HG03045 (cell line): ENCODE data around the gene FAM171A1.

ENCODE experiments used
- ATAC-seq: cut with Tn5 transposase; IDR thresholded peaks from one replicate; pipeline ENCODE4 v1.9.1; 2021; ENCODE audit warnings: mild to moderate bottlenecking, moderate library complexity; ENCODE audit not compliant: unreplicated experiment

FAM171A1 gene

GRCh38 chr10:15374156-15374555 is 3.1 kb upstream of the FAM171A1 start:
- ATAC-seq: no peak

- ATAC-seq: no peak
Measured at GRCh38 chr10:15373199-15373598, 2.1 kb upstream of the FAM171A1 start.

GRCh38 chr10:15370212-15370855 is 755 bp downstream of the FAM171A1 start:
- ATAC-seq: peak; percentile 40

- no peak for ATAC-seq
Measured at GRCh38 chr10:15369256-15370211, 1.6 kb downstream of the FAM171A1 start.

- no peak for ATAC-seq
Measured at GRCh38 chr10:15368101-15368855, 2.8 kb downstream of the FAM171A1 start.

GRCh38 chr10:15367296-15368085 is 3.6 kb downstream of the FAM171A1 start:
- no peak for ATAC-seq

GRCh38 chr10:15365692-15366091 is 5.4 kb downstream of the FAM171A1 start:
- no peak for ATAC-seq

GRCh38 chr10:15364001-15364400 is 7.1 kb downstream of the FAM171A1 start:
- ATAC-seq: no peak

- no peak for ATAC-seq
Measured at GRCh38 chr10:15363031-15363430, 8.1 kb downstream of the FAM171A1 start.

- no peak for ATAC-seq
Measured at GRCh38 chr10:15361131-15361530, 10.0 kb downstream of the FAM171A1 start.

- no peak for ATAC-seq
Measured at GRCh38 chr10:15360566-15360965, 10.5 kb downstream of the FAM171A1 start.

GRCh38 chr10:15353471-15354017 is 17.5 kb downstream of the FAM171A1 start:
- ATAC-seq: no peak

- no peak for ATAC-seq
Measured at GRCh38 chr10:15352836-15353235, 18.3 kb downstream of the FAM171A1 start.

- no peak for ATAC-seq
Measured at GRCh38 chr10:15352201-15352600, 18.9 kb downstream of the FAM171A1 start.

- ATAC-seq: no peak
Measured at GRCh38 chr10:15351099-15351820, 19.8 kb downstream of the FAM171A1 start.

GRCh38 chr10:15349112-15349511 is 22.0 kb downstream of the FAM171A1 start:
- no peak for ATAC-seq

GRCh38 chr10:15348579-15348978 is 22.5 kb downstream of the FAM171A1 start:
- ATAC-seq: no peak

GRCh38 chr10:15347150-15347549 is 23.9 kb downstream of the FAM171A1 start:
- ATAC-seq: no peak

- no peak for ATAC-seq
Measured at GRCh38 chr10:15346440-15347141, 24.5 kb downstream of the FAM171A1 start.
